DOHH2 (cell line): ENCODE results near the gene AIP.

Experiments
- CTCF ChIP-seq: fragments of 200-600 bp; sonication (generic); IDR thresholded peaks from one replicate; pipeline ENCODE4 v1.5.1; 2014; ENCODE audit warnings: antibody characterized with exemption, mild to moderate bottlenecking, low read depth, low read length; ENCODE audit not compliant: poor library complexity, severe bottlenecking
- EZH2phosphoT487 ChIP-seq: fragments of 200-600 bp; sonication (generic); IDR thresholded peaks from 2 replicates; pipeline ENCODE4 v1.6.1; 2017; ENCODE audit warnings: borderline replicate concordance, mild to moderate bottlenecking, antibody characterized with exemption, low read length, moderate library complexity, mixed read lengths

DNA sequence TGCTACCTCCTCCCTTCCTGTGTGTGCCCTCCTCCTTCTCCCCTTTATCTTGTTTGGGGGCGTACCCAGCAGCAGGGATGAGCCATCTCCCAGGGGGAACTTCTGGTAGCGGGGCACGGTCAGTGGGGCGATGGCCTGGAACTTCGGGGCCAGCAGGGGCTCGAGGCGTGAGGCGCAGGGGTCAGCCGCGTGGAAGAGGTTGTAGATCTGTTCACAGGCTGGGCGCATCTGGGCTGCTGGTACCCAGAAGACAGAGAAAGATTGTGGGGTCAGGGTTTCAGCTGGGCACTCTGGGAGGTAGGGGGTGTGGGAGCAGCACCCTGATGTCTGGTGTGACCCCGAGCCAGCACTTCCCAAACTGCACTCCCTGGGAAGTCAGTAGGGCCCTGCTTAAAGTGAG, 13.3 kb downstream of the AIP start:
- TF ChIP-seq CTCF: no peak
- TF ChIP-seq EZH2phosphoT487: no peak
